ENCODE data around the gene TTC7B. TPM values are rescaled to one million over a fixed set of nuclear protein-coding genes. Genes with fewer than 3 reads are reported as not detected.

Gene TTC7B
- total and polyA plus RNA-seq, 2 donors (not counting 3 experiments of a cell fraction or from before 2014, with no cell fraction given) = 46.8 to 76.5 TPM

DNA sequence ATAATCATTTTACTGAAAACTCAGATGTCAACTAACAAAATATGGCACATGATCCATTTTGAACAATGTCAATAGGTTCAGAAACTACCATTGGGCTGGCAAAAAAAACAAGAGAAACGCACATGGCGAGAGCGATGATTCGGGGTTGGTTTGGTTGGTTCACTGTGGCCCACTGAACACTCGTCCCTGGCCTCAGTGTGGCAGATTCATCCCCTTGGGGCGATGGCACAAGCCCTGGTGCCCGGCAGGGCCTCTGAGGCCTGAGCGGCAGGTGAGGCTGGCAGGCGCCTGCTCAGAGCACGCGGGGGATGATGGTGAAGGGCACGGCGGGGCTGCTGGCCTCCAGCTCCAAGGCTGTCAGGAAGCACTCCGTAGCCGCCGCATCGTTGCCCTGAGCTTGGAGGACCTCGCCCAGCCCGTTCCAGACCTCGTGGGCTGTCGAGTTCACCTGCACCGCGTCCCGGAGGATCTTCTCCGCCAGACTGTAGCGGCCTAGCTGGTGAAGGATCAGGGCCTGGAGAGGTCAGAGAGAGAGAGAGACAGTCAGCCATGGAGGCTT, 275.1 kb downstream of the TTC7B start:
- no peak overlapping the region for H3K4me3 ChIP-seq (replicated peaks in 1 of 3; ENCODE audit: insufficient read depth in 1 of 3, low read depth in 1 of 3, low read length in 3 of 3)
- H2AFZ ChIP-seq (ENCODE audit: low read depth, low read length) = no peak overlapping the region
- FAIRE-seq (no peak), DNase-seq (ENCODE audit: low read depth, low spot score) (no peak)
- no peak overlapping the region for H3K9ac ChIP-seq (replicated peaks; ENCODE audit: extremely low read depth, insufficient read depth, low read length)
- ChIA-PET CTCF (no interaction called here), POLR2A (no interaction called here)
- TF ChIP-seq POLR2A (IDR thresholded peaks at IDR 0.05; ENCODE audit: low read depth, low read length) (no peak), JUN (IDR thresholded peaks at IDR 0.05; ENCODE audit: borderline replicate concordance, insufficient read depth, insufficient read length, low read depth) (no peak), MYC (IDR thresholded peaks at IDR 0.05; ENCODE audit: low read depth, low read length) (no peak)
- no peak overlapping the region for H3K27ac ChIP-seq (ENCODE audit: insufficient read depth, low read depth, low read length)
- no peak overlapping the region for H3K4me2 ChIP-seq (ENCODE audit: insufficient read depth, low read length)
- peaks cover 0 to 8% of the 10 kb centered on the region in 2 experiments for H3K36me3 ChIP-seq (ENCODE audit: control insufficient read depth in 2 of 2, extremely low read depth in 1 of 2, insufficient read depth in 2 of 2, low read length in 2 of 2)
- no peaks in the 10 kb centered on the region for H3K9me1 ChIP-seq (replicated peaks; ENCODE audit: control insufficient read depth, extremely low read depth, insufficient read depth, low read length)
- H4K20me1 ChIP-seq (replicated peaks; ENCODE audit: control insufficient read depth, extremely low read depth, insufficient read depth, low read length) = no peaks in the 10 kb centered on the region
- no TSS peak for BruUV-seq (replicated peaks)
- no peaks in the 10 kb centered on the region for H3K9me3 ChIP-seq (replicated peaks; ENCODE audit: control insufficient read depth, insufficient read depth, low read length)
- H3K27me3 ChIP-seq (ENCODE audit: control insufficient read depth in 2 of 2, insufficient read depth in 2 of 2, low read length in 2 of 2) = no peaks in the 10 kb centered on the region
- H3K79me2 ChIP-seq (ENCODE audit: control insufficient read depth, insufficient read depth, low read length) = no peaks in the 10 kb centered on the region
- intact Hi-C loops (cut with micrococcal nuclease) = no loop called here
- dilution Hi-C loops (cut with MboI; ENCODE audit: extremely low pct_ligation_motif_present, low sequenced_read_pairs) = no loop called here
- H3K4me1 ChIP-seq (ENCODE audit: control insufficient read depth, extremely low read depth, insufficient read depth, low read length) = no peaks in the 10 kb centered on the region

DNA sequence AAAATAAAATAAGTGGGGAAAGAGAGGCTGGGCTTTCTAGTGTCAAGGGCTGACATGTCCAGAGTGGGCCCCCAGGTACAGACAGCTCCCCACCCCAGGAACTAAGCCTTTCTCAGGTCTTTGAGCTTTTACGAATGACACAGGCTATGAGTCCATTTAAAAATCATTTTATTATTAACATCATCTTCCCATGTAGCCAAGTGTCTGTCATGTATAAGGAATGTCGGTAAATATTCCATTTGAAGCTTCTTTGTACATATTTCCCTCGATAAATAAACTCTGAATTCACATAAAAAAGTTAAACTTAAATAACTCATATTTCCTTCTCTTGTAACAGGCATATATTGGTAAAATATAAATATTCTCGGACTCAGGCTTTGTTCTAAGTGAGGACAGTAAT, 275.8 kb downstream of the TTC7B start:
- ChIA-PET POLR2A (no interaction called here), CTCF (no interaction called here)
- no TSS peak for BruUV-seq (replicated peaks)
- intact Hi-C loops (cut with micrococcal nuclease) = no loop called here
- FAIRE-seq = no peak
- Histone ChIP-seq H2AFZ (ENCODE audit: low read depth, low read length) (no peak overlapping the region), H3K27me3 (ENCODE audit: control insufficient read depth in 2 of 2, insufficient read depth in 2 of 2, low read length in 2 of 2) (no peaks in the 10 kb centered on the region), H3K4me3 (replicated peaks in 1 of 3; ENCODE audit: insufficient read depth in 1 of 3, low read depth in 1 of 3, low read length in 3 of 3) (no peak overlapping the region), H3K36me3 (ENCODE audit: control insufficient read depth in 2 of 2, extremely low read depth in 1 of 2, insufficient read depth in 2 of 2, low read length in 2 of 2) (peaks cover 0 to 8% of the 10 kb centered on the region in 2 experiments), H3K27ac (ENCODE audit: insufficient read depth, low read depth, low read length) (no peak overlapping the region), H4K20me1 (replicated peaks; ENCODE audit: control insufficient read depth, extremely low read depth, insufficient read depth, low read length) (no peaks in the 10 kb centered on the region), H3K4me1 (ENCODE audit: control insufficient read depth, extremely low read depth, insufficient read depth, low read length) (no peaks in the 10 kb centered on the region), H3K9ac (replicated peaks; ENCODE audit: extremely low read depth, insufficient read depth, low read length) (no peak overlapping the region), H3K9me3 (replicated peaks; ENCODE audit: control insufficient read depth, insufficient read depth, low read length) (no peaks in the 10 kb centered on the region), H3K9me1 (replicated peaks; ENCODE audit: control insufficient read depth, extremely low read depth, insufficient read depth, low read length) (no peaks in the 10 kb centered on the region), H3K4me2 (ENCODE audit: insufficient read depth, low read length) (no peak overlapping the region), H3K79me2 (ENCODE audit: control insufficient read depth, insufficient read depth, low read length) (no peaks in the 10 kb centered on the region)
- dilution Hi-C loops (cut with MboI; ENCODE audit: extremely low pct_ligation_motif_present, low sequenced_read_pairs) = no loop called here
- TF ChIP-seq POLR2A (IDR thresholded peaks at IDR 0.05; ENCODE audit: low read depth, low read length) = no peak
- TF ChIP-seq, protein P1, sequence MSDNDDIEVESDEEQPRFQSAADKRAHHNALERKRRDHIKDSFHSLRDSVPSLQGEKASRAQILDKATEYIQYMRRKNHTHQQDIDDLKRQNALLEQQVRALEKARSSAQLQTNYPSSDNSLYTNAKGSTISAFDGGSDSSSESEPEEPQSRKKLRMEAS (IDR thresholded peaks at IDR 0.05; ENCODE audit: insufficient read depth, insufficient read length) = no peak
- TF ChIP-seq MYC (IDR thresholded peaks at IDR 0.05; ENCODE audit: low read depth, low read length) = no peak
- TF ChIP-seq, protein P2, sequence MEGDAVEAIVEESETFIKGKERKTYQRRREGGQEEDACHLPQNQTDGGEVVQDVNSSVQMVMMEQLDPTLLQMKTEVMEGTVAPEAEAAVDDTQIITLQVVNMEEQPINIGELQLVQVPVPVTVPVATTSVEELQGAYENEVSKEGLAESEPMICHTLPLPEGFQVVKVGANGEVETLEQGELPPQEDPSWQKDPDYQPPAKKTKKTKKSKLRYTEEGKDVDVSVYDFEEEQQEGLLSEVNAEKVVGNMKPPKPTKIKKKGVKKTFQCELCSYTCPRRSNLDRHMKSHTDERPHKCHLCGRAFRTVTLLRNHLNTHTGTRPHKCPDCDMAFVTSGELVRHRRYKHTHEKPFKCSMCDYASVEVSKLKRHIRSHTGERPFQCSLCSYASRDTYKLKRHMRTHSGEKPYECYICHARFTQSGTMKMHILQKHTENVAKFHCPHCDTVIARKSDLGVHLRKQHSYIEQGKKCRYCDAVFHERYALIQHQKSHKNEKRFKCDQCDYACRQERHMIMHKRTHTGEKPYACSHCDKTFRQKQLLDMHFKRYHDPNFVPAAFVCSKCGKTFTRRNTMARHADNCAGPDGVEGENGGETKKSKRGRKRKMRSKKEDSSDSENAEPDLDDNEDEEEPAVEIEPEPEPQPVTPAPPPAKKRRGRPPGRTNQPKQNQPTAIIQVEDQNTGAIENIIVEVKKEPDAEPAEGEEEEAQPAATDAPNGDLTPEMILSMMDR (IDR thresholded peaks at IDR 0.05; ENCODE audit: extremely low read depth in 1 of 2, insufficient read depth in 1 of 2, low read depth in 1 of 2, low read length in 2 of 2) = no peak
- TF ChIP-seq JUN (IDR thresholded peaks at IDR 0.05; ENCODE audit: borderline replicate concordance, insufficient read depth, insufficient read length, low read depth) = no peak
- no peak for TF ChIP-seq GATA2 (IDR thresholded peaks at IDR 0.05; ENCODE audit: insufficient read depth, insufficient read length, low read depth, low read length)
- TF ChIP-seq POLR2AphosphoS5 (IDR thresholded peaks at IDR 0.05; ENCODE audit: insufficient read depth, low read depth, low read length) = no peak
- no peak for TF ChIP-seq EZH2 (IDR thresholded peaks at IDR 0.05; ENCODE audit: borderline replicate concordance, low read depth, low read length, severe bottlenecking)
- no peak for TF ChIP-seq FOS (IDR thresholded peaks at IDR 0.05; ENCODE audit: borderline replicate concordance, insufficient read depth, low read length)
- no peak for DNase-seq (ENCODE audit: low read depth, low spot score)

Measured in endothelial cell of umbilical vein (primary cell).